ENCODE data around the gene CSMD2. TPM values are rescaled to one million over a fixed set of nuclear protein-coding genes. Genes with fewer than 3 reads are reported as not detected.
A peak's percentile ranks its signal among the peaks of the same experiment; 100 is the strongest.

The CSMD2 gene
- total RNA-seq, 1 donor from 2014 or later = under 0.01 TPM

- no peak for DNase-seq (ENCODE audit: low read depth in 2 of 2)
These were observed 511.8 kb downstream of the CSMD2 start for GRCh38 chr1:33653226-33653625.

- DNase-seq (ENCODE audit: low read depth in 2 of 2) = no peak
These were observed 514.3 kb downstream of the CSMD2 start for GRCh38 chr1:33650708-33651107.

GRCh38 chr1:33649759-33650158 lies 515.3 kb downstream of the CSMD2 start:
- DNase-seq (ENCODE audit: low read depth in 2 of 2) = no peak

- DNase-seq (ENCODE audit: low read depth in 2 of 2) = no peak
These were observed 521.8 kb downstream of the CSMD2 start for GRCh38 chr1:33643216-33643615.

GRCh38 chr1:33641104-33641830 lies 523.8 kb downstream of the CSMD2 start:
- DNase-seq (ENCODE audit: low read depth in 2 of 2) = peak; percentile 9 to 28

GRCh38 chr1:33640114-33640660 lies 524.8 kb downstream of the CSMD2 start:
- no peak for DNase-seq (ENCODE audit: low read depth in 2 of 2)

GRCh38 chr1:33637846-33638440 lies 527.1 kb downstream of the CSMD2 start:
- no peak for DNase-seq (ENCODE audit: low read depth in 2 of 2)

GRCh38 chr1:33636209-33636608 lies 528.8 kb downstream of the CSMD2 start:
- no peak for DNase-seq (ENCODE audit: low read depth in 2 of 2)

- no peak for DNase-seq (ENCODE audit: low read depth in 2 of 2)
These were observed 529.6 kb downstream of the CSMD2 start for GRCh38 chr1:33635336-33636012.

GRCh38 chr1:33634806-33635205 lies 530.2 kb downstream of the CSMD2 start:
- DNase-seq (ENCODE audit: low read depth in 2 of 2) = peak in 1 of 2 donors; percentile 26

GRCh38 chr1:33634143-33634542 lies 530.9 kb downstream of the CSMD2 start:
- DNase-seq (ENCODE audit: low read depth in 2 of 2) = no peak

GRCh38 chr1:33633019-33633801 lies 531.8 kb downstream of the CSMD2 start:
- peak; percentile 75 to 84 for DNase-seq (ENCODE audit: low read depth in 2 of 2)

GRCh38 chr1:33630686-33631085 lies 534.3 kb downstream of the CSMD2 start:
- no peak for DNase-seq (ENCODE audit: low read depth in 2 of 2)

- no peak for DNase-seq (ENCODE audit: low read depth in 2 of 2)
These were observed 538.2 kb downstream of the CSMD2 start for GRCh38 chr1:33626801-33627200.

- no peak for DNase-seq (ENCODE audit: low read depth in 2 of 2)
These were observed 539.8 kb downstream of the CSMD2 start for GRCh38 chr1:33624991-33625870.

- DNase-seq (ENCODE audit: low read depth in 2 of 2) = no peak
These were observed 540.6 kb downstream of the CSMD2 start for GRCh38 chr1:33624261-33624990.

GRCh38 chr1:33623811-33624210 lies 541.2 kb downstream of the CSMD2 start:
- DNase-seq (ENCODE audit: low read depth in 2 of 2) = no peak

GRCh38 chr1:33622757-33623156 lies 542.3 kb downstream of the CSMD2 start:
- no peak for DNase-seq (ENCODE audit: low read depth in 2 of 2)

- DNase-seq (ENCODE audit: low read depth in 2 of 2) = no peak
These were observed 546.4 kb downstream of the CSMD2 start for GRCh38 chr1:33618636-33619035.

GRCh38 chr1:33617451-33617850 lies 547.6 kb downstream of the CSMD2 start:
- DNase-seq (ENCODE audit: low read depth in 2 of 2) = no peak

Measured in dermis microvascular lymphatic vessel endothelial cell (primary cell).